Measurements from ENCODE around the gene OGFRL1.
A peak's percentile ranks its signal among the peaks of the same experiment; 100 is the strongest.

OGFRL1 gene

DNA sequence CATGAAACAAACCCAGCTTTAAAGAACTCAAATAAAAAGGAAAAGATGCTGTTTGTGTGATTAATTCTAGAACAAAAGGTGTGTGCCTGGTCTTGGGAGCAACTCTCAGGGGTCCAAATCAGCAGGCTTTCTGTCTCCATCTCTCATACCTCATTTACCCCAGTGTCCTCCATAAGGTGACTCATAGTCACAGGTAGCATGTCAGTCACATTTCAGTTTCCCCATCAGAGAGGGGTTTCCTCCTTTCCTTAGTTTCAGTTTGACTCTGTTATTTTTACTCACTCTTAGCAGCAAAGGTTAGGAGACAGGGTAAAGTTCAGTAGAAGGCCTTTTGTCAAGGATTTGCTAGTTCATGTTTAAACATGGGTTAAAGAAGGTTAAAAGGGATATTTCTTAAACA, 46.2 kb downstream of the OGFRL1 start:
- no peak for DNase-seq (ENCODE audit: low spot score)

GRCh38 chr6:71335544-71335943, 46.9 kb downstream of the OGFRL1 start:
- DNase-seq (ENCODE audit: low spot score) = no peak

DNA sequence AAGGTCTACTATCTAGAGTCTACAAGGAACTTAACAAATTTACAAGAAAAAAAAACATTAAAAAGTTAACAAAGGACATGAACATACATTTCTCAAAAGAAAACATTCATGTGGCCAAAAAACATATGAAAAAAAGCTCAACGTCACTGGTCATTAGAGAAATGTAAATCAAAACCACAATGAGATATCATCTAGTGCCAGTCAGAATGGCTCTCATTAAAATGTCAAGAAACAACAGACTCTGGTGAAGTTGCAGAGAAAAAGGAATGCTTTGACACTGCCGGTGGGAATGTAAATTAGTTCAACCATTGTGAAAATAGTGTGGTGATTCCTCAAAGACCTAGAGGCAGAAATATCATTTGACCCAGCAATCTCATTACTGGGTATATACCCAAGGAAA, 48.3 kb downstream of the OGFRL1 start:
- DNase-seq (ENCODE audit: low spot score) = no peak

- DNase-seq (ENCODE audit: low spot score) = no peak
These were observed 50.1 kb downstream of the OGFRL1 start for GRCh38 chr6:71338540-71339316.

- no peak for DNase-seq (ENCODE audit: low spot score)
These were observed 54.2 kb downstream of the OGFRL1 start for GRCh38 chr6:71342772-71343171.

GRCh38 chr6:71345476-71346333, 57.1 kb downstream of the OGFRL1 start:
- no peak for DNase-seq (ENCODE audit: low spot score)

DNA sequence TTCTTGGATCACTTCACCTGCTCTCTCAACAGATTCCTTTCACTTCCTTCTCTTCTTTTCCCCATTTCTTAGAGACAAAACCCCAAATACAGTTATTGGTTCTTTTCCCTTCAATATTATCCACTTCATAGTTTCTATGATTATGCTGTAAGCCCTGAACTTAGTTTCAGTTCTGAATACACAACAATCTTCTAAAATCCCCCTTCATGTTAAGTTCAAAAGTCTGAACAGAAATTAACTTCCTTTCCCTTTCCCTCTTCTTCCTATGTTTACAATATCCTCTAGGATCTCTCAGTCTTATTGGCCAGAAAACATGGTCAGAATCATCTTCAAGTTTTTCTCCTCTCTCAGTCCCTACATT, 57.7 kb downstream of the OGFRL1 start:
- DNase-seq (ENCODE audit: low spot score) = no peak

- DNase-seq (ENCODE audit: low spot score) = no peak
These were observed 58.5 kb downstream of the OGFRL1 start for GRCh38 chr6:71347119-71347518.

- DNase-seq (ENCODE audit: low spot score) = peak; percentile 57
These were observed 60.8 kb downstream of the OGFRL1 start for GRCh38 chr6:71349395-71349794.

GRCh38 chr6:71349976-71350615, 61.5 kb downstream of the OGFRL1 start:
- DNase-seq (ENCODE audit: low spot score) = no peak

GRCh38 chr6:71351190-71351589, 62.6 kb downstream of the OGFRL1 start:
- DNase-seq (ENCODE audit: low spot score) = no peak

Data from kidney capillary endothelial cell (primary cell).